Measurements from ENCODE around the gene LMNTD2.
A peak's percentile ranks its signal among the peaks of the same experiment; 100 is the strongest.

GRCh38 chr11:506995-507726 lies 53.4 kb downstream of the LMNTD2 start, which contains the start of gene RNH1:
- peak in 1 of 2 donors; percentile 73 for TF ChIP-seq POLR2A (IDR thresholded peaks at IDR 0.05)
- no peak for TF ChIP-seq CTCF (IDR thresholded peaks at IDR 0.05)
